ENCODE results near the gene HERC2.

HERC2 gene

GRCh38 chr15:28105793-28106192 is 216.2 kb downstream of the HERC2 start:
- peaks cover 14% of the 10 kb centered on the region for H3K4me1 ChIP-seq (ENCODE audit: control insufficient read depth, insufficient read depth, low read length)
- H3K9ac ChIP-seq (ENCODE audit: low read depth, low read length), result no peak overlapping the region
- no peak overlapping the region for H3K4me3 ChIP-seq (ENCODE audit: low read length)
- peak overlapping the region; percentile 88 for H3K4me2 ChIP-seq (ENCODE audit: low read length)
- H3K36me3 ChIP-seq (ENCODE audit: insufficient read depth, low read length), result no peaks in the 10 kb centered on the region
- peaks cover 18% of the 10 kb centered on the region for H3K27me3 ChIP-seq (ENCODE audit: control insufficient read depth, insufficient read depth, low read length)
- no peaks in the 10 kb centered on the region for H3K9me3 ChIP-seq (replicated peaks; ENCODE audit: low read length)

- H3K4me3 ChIP-seq (ENCODE audit: low read length), result no peak overlapping the region
- peaks cover 23% of the 10 kb centered on the region for H3K27me3 ChIP-seq (ENCODE audit: control insufficient read depth, insufficient read depth, low read length)
- no peaks in the 10 kb centered on the region for H3K9me3 ChIP-seq (replicated peaks; ENCODE audit: low read length)
- H3K4me2 ChIP-seq (ENCODE audit: low read length), result no peak overlapping the region
- peaks cover 14% of the 10 kb centered on the region for H3K4me1 ChIP-seq (ENCODE audit: control insufficient read depth, insufficient read depth, low read length)
- H3K9ac ChIP-seq (ENCODE audit: low read depth, low read length), result no peak overlapping the region
- H3K36me3 ChIP-seq (ENCODE audit: insufficient read depth, low read length), result no peaks in the 10 kb centered on the region
Measured at GRCh38 chr15:28105224-28105791, 216.7 kb downstream of the HERC2 start.

GRCh38 chr15:28104326-28104725 is 217.7 kb downstream of the HERC2 start:
- H3K4me1 ChIP-seq (ENCODE audit: control insufficient read depth, insufficient read depth, low read length), result peaks cover 14% of the 10 kb centered on the region
- H3K9ac ChIP-seq (ENCODE audit: low read depth, low read length), result no peak overlapping the region
- H3K27me3 ChIP-seq (ENCODE audit: control insufficient read depth, insufficient read depth, low read length), result peaks cover 32% of the 10 kb centered on the region
- H3K4me3 ChIP-seq (ENCODE audit: low read length), result no peak overlapping the region
- no peaks in the 10 kb centered on the region for H3K36me3 ChIP-seq (ENCODE audit: insufficient read depth, low read length)
- H3K9me3 ChIP-seq (replicated peaks; ENCODE audit: low read length), result no peaks in the 10 kb centered on the region
- H3K4me2 ChIP-seq (ENCODE audit: low read length), result no peak overlapping the region

- no peak overlapping the region for H3K4me2 ChIP-seq (ENCODE audit: low read length)
- no peak overlapping the region for H3K4me3 ChIP-seq (ENCODE audit: low read length)
- no peak overlapping the region for H3K9ac ChIP-seq (ENCODE audit: low read depth, low read length)
- H3K27me3 ChIP-seq (ENCODE audit: control insufficient read depth, insufficient read depth, low read length), result peaks cover 36% of the 10 kb centered on the region
- H3K9me3 ChIP-seq (replicated peaks; ENCODE audit: low read length), result no peaks in the 10 kb centered on the region
- H3K4me1 ChIP-seq (ENCODE audit: control insufficient read depth, insufficient read depth, low read length), result peaks cover 17% of the 10 kb centered on the region
- no peaks in the 10 kb centered on the region for H3K36me3 ChIP-seq (ENCODE audit: insufficient read depth, low read length)
Measured at GRCh38 chr15:28103831-28104230, 218.1 kb downstream of the HERC2 start.

GRCh38 chr15:28101983-28102441 is 220.0 kb downstream of the HERC2 start:
- Histone ChIP-seq H3K9ac (ENCODE audit: low read depth, low read length) (no peak overlapping the region), H3K4me2 (ENCODE audit: low read length) (no peak overlapping the region), H3K4me1 (ENCODE audit: control insufficient read depth, insufficient read depth, low read length) (peaks cover 21% of the 10 kb centered on the region), H3K27me3 (ENCODE audit: control insufficient read depth, insufficient read depth, low read length) (peaks cover 53% of the 10 kb centered on the region), H3K36me3 (ENCODE audit: insufficient read depth, low read length) (no peaks in the 10 kb centered on the region), H3K9me3 (replicated peaks; ENCODE audit: low read length) (no peaks in the 10 kb centered on the region), H3K4me3 (ENCODE audit: low read length) (no peak overlapping the region)

GRCh38 chr15:28101201-28101600 is 220.8 kb downstream of the HERC2 start:
- Histone ChIP-seq H3K9me3 (replicated peaks; ENCODE audit: low read length) (no peaks in the 10 kb centered on the region), H3K9ac (ENCODE audit: low read depth, low read length) (no peak overlapping the region), H3K4me3 (ENCODE audit: low read length) (no peak overlapping the region), H3K36me3 (ENCODE audit: insufficient read depth, low read length) (no peaks in the 10 kb centered on the region), H3K4me1 (ENCODE audit: control insufficient read depth, insufficient read depth, low read length) (peaks cover 20% of the 10 kb centered on the region), H3K4me2 (ENCODE audit: low read length) (no peak overlapping the region), H3K27me3 (ENCODE audit: control insufficient read depth, insufficient read depth, low read length) (peaks cover 59% of the 10 kb centered on the region)

- H3K4me3 ChIP-seq (ENCODE audit: low read length), result no peak overlapping the region
- H3K4me1 ChIP-seq (ENCODE audit: control insufficient read depth, insufficient read depth, low read length), result peaks cover 23% of the 10 kb centered on the region
- no peaks in the 10 kb centered on the region for H3K36me3 ChIP-seq (ENCODE audit: insufficient read depth, low read length)
- H3K4me2 ChIP-seq (ENCODE audit: low read length), result no peak overlapping the region
- no peaks in the 10 kb centered on the region for H3K9me3 ChIP-seq (replicated peaks; ENCODE audit: low read length)
- H3K27me3 ChIP-seq (ENCODE audit: control insufficient read depth, insufficient read depth, low read length), result peaks cover 64% of the 10 kb centered on the region
- no peak overlapping the region for H3K9ac ChIP-seq (ENCODE audit: low read depth, low read length)
Measured at GRCh38 chr15:28100516-28101195, 221.3 kb downstream of the HERC2 start.

GRCh38 chr15:28099555-28100140 is 222.3 kb downstream of the HERC2 start:
- no peak overlapping the region for H3K9ac ChIP-seq (ENCODE audit: low read depth, low read length)
- no peaks in the 10 kb centered on the region for H3K9me3 ChIP-seq (replicated peaks; ENCODE audit: low read length)
- H3K27me3 ChIP-seq (ENCODE audit: control insufficient read depth, insufficient read depth, low read length), result peaks cover 71% of the 10 kb centered on the region
- peaks cover 31% of the 10 kb centered on the region for H3K4me1 ChIP-seq (ENCODE audit: control insufficient read depth, insufficient read depth, low read length)
- peak overlapping the region; percentile 48 for H3K4me2 ChIP-seq (ENCODE audit: low read length)
- no peak overlapping the region for H3K4me3 ChIP-seq (ENCODE audit: low read length)
- H3K36me3 ChIP-seq (ENCODE audit: insufficient read depth, low read length), result no peaks in the 10 kb centered on the region

GRCh38 chr15:28098766-28099554 is 223.0 kb downstream of the HERC2 start, which contains the start of gene OCA2:
TSS of gene OCA2 (minus strand) at chr15:28099315. CDS start at chr15:28081874, 17,441 bp downstream.
- Histone ChIP-seq H3K36me3 (ENCODE audit: insufficient read depth, low read length) (no peaks in the 10 kb centered on the region), H3K27me3 (ENCODE audit: control insufficient read depth, insufficient read depth, low read length) (peaks cover 77% of the 10 kb centered on the region), H3K9ac (ENCODE audit: low read depth, low read length) (no peak within 1 kb of the TSS), H3K4me1 (ENCODE audit: control insufficient read depth, insufficient read depth, low read length) (peaks cover 33% of the 10 kb centered on the region), H3K9me3 (replicated peaks; ENCODE audit: low read length) (no peaks in the 10 kb centered on the region), H3K4me3 (ENCODE audit: low read length) (no peak within 1 kb of the TSS), H3K4me2 (ENCODE audit: low read length) (peak within 1 kb of the TSS; percentile 68)

GRCh38 chr15:28098360-28098765 is 223.6 kb downstream of the HERC2 start:
- peak overlapping the region; percentile 68 for H3K4me2 ChIP-seq (ENCODE audit: low read length)
- no peak overlapping the region for H3K4me3 ChIP-seq (ENCODE audit: low read length)
- H3K9me3 ChIP-seq (replicated peaks; ENCODE audit: low read length), result no peaks in the 10 kb centered on the region
- peaks cover 83% of the 10 kb centered on the region for H3K27me3 ChIP-seq (ENCODE audit: control insufficient read depth, insufficient read depth, low read length)
- H3K36me3 ChIP-seq (ENCODE audit: insufficient read depth, low read length), result no peaks in the 10 kb centered on the region
- H3K9ac ChIP-seq (ENCODE audit: low read depth, low read length), result no peak overlapping the region
- peaks cover 33% of the 10 kb centered on the region for H3K4me1 ChIP-seq (ENCODE audit: control insufficient read depth, insufficient read depth, low read length)

GRCh38 chr15:28097656-28098359 is 224.2 kb downstream of the HERC2 start:
- Histone ChIP-seq H3K27me3 (ENCODE audit: control insufficient read depth, insufficient read depth, low read length) (peaks cover 85% of the 10 kb centered on the region), H3K4me3 (ENCODE audit: low read length) (no peak overlapping the region), H3K4me1 (ENCODE audit: control insufficient read depth, insufficient read depth, low read length) (peaks cover 33% of the 10 kb centered on the region), H3K9me3 (replicated peaks; ENCODE audit: low read length) (no peaks in the 10 kb centered on the region), H3K4me2 (ENCODE audit: low read length) (no peak overlapping the region), H3K9ac (ENCODE audit: low read depth, low read length) (no peak overlapping the region), H3K36me3 (ENCODE audit: insufficient read depth, low read length) (no peaks in the 10 kb centered on the region)
